ENCODE data around the gene PEAR1. TPM values are rescaled to one million over a fixed set of nuclear protein-coding genes. Genes with fewer than 3 reads are reported as not detected.

Gene PEAR1
- total and polyA plus RNA-seq, 2 of the 8 experiments (the other 6 are each of a cell fraction or from before 2014, with no cell fraction given), result 0.63 to 0.71 TPM

- Histone ChIP-seq H3K4ac (replicated peaks; ENCODE audit: insufficient read length, low read depth, low read length) (no peak overlapping the region), H2BK20ac (ENCODE audit: low read length) (no peak overlapping the region), H3K4me2 (ENCODE audit: insufficient read depth in 1 of 2, low read depth in 2 of 2, low read length in 2 of 2) (peak overlapping the region; percentile 94 to 98), H4K8ac (ENCODE audit: extremely low read depth, insufficient read depth, low read length) (no peak overlapping the region), H3K9me3 (ENCODE audit: insufficient read depth in 2 of 2, low read depth in 1 of 2, low read length in 1 of 2) (no peaks in the 10 kb centered on the region), H2AFZ (ENCODE audit: low read length) (no peak overlapping the region), H2BK15ac (ENCODE audit: low read length) (0 out of 2 replicates have a peak overlapping the region, but pooled peaks have one; percentile 29), H3K79me1 (ENCODE audit: low read depth, low read length) (no peaks in the 10 kb centered on the region), H3K4me3 (ENCODE audit: extremely low read depth in 1 of 4, insufficient read depth in 2 of 4, low read depth in 3 of 4, low read length in 4 of 4) (peak overlapping the region; percentile 35 to 63 (median 42)), H3K23ac (ENCODE audit: insufficient read length) (no peak overlapping the region), H3K27ac (ENCODE audit: low read depth, low read length) (no peak overlapping the region), H3K23me2 (ENCODE audit: low read depth, low read length) (peaks cover 9% of the 10 kb centered on the region; the same call in 1 of the 2 replicates), H2BK12ac (ENCODE audit: low read depth, low read length) (peak overlapping the region; percentile 27; the same call in 1 of the 2 replicates), H3K79me2 (ENCODE audit: control insufficient read depth in 1 of 2, insufficient read depth in 2 of 2, low read length in 2 of 2) (no peaks in the 10 kb centered on the region), H4K91ac (replicated peaks; ENCODE audit: insufficient read length, low read length) (no peak overlapping the region), H2AK5ac (ENCODE audit: low read depth, low read length) (no peak overlapping the region), H4K20me1 (replicated peaks in 1 of 2; ENCODE audit: control insufficient read depth in 1 of 2, insufficient read depth in 2 of 2, low read length in 2 of 2) (peaks cover 4 to 19% of the 10 kb centered on the region in 2 experiments), H3K9ac (replicated peaks in 1 of 4; ENCODE audit: extremely low read depth in 1 of 4, low read depth in 3 of 4, low read length in 3 of 4) (no peak overlapping the region), H3K36me3 (ENCODE audit: control insufficient read depth in 2 of 4, insufficient read depth in 4 of 4, low read length in 3 of 4) (no peaks in the 10 kb centered on the region), H2BK5ac (ENCODE audit: low read depth, low read length) (no peak overlapping the region), H3K56ac (replicated peaks; ENCODE audit: insufficient read length, low read depth, low read length) (no peak overlapping the region), H3K18ac (ENCODE audit: extremely low read depth, low read length) (peak overlapping the region; percentile 60; the same call in 1 of the 2 replicates), H2BK120ac (replicated peaks; ENCODE audit: low read depth, low read length) (no peak overlapping the region), H3K14ac (ENCODE audit: insufficient read length) (no peak overlapping the region), H3K27me3 (replicated peaks in 1 of 4; ENCODE audit: control insufficient read depth in 3 of 4, extremely low read depth in 1 of 4, insufficient read depth in 3 of 4, low read length in 3 of 4) (peaks cover 74 to 97% (median 91%) of the 10 kb centered on the region in 4 experiments), H3K4me1 (replicated peaks in 1 of 4; ENCODE audit: control insufficient read depth in 3 of 4, insufficient read depth in 4 of 4, low read length in 3 of 4) (peaks cover 3 to 23% (median 10%) of the 10 kb centered on the region in 4 experiments; a peak in 6 of 7 replicates), H4K5ac (ENCODE audit: insufficient read length, low read depth, low read length) (no peak overlapping the region)
- WGBS, 2 experiments (ENCODE audit: extremely low coverage in 1 of 2, insufficient coverage in 1 of 2, insufficient read length in 1 of 2, insufficient replicate concordance in 2 of 2, low coverage in 1 of 2, low lambda C conversion rate in 2 of 2, missing lambda C conversion rate in 1 of 2), result 3% methylated on average over 53 of the region's 64 CpGs; no CpG with 5 or more reads in 1 of the 2 experiments
- DNase-seq (ENCODE audit: low read depth in 1 of 2, low spot score in 2 of 2), result peak in 1 of 2 experiments; percentile 74
- ChIA-PET POLR2A (ENCODE audit: partially characterized antibody) (interaction anchor here (0.6 to 2.3 kb wide), 8 partner anchors 9 to 215 kb away, joined by 3 to 10 read pairs (median 4); no protein-coding TSS in a partner anchor), CTCF (ENCODE audit: partially characterized antibody) (interaction anchor here (0.9 to 11.8 kb wide), 11 partner anchors 9 to 300 kb away, joined by 3 to 287 read pairs (median 6); partner anchors contain the start of genes INSRR, NTRK1 and PEAR1)
- no peak for FAIRE-seq
- TF ChIP-seq POLR2A (IDR thresholded peaks at IDR 0.05; ENCODE audit: control extremely low read depth in 1 of 2, low read depth in 2 of 2, low read length in 2 of 2) (no peak), E2F6 (IDR thresholded peaks at IDR 0.05) (peak; percentile 41; the same call in 1 of the 2 replicates), SAP30 (IDR thresholded peaks at IDR 0.05; ENCODE audit: insufficient read depth, insufficient replicate concordance, low read length) (peak; percentile 23), CTCF (IDR thresholded peaks at IDR 0.05; ENCODE audit: control extremely low read depth in 1 of 3, insufficient read depth in 1 of 3, low read depth in 1 of 3, low read length in 3 of 3) (0 out of 4 replicates have a peak, but pooled peaks of 1 of the 3 experiments have one; percentile 2), CEBPB (IDR thresholded peaks at IDR 0.05; ENCODE audit: low read depth, low read length) (no peak), PHF8 (conservative IDR thresholded peaks at IDR 0.05; ENCODE audit: low read depth, low read length) (no peak), KDM4A (IDR thresholded peaks at IDR 0.05; ENCODE audit: low read depth, low read length, severe bottlenecking) (peak; percentile 58)
Observed at GRCh38 chr1:156923670-156924477, 30.4 kb downstream of the PEAR1 start.
